Measurements from ENCODE around the gene SEPTIN2. TPM values are rescaled to one million over a fixed set of nuclear protein-coding genes. Genes with fewer than 3 reads are reported as not detected.
"Not testable (repeated sequence)": the region's sequence is repeated elsewhere in the genome, so short reads cannot be mapped to it uniquely, and the experiment has no call there.

SEPTIN2 gene
- total RNA-seq, 1 donor from 2014 or later: 458 TPM

DNA sequence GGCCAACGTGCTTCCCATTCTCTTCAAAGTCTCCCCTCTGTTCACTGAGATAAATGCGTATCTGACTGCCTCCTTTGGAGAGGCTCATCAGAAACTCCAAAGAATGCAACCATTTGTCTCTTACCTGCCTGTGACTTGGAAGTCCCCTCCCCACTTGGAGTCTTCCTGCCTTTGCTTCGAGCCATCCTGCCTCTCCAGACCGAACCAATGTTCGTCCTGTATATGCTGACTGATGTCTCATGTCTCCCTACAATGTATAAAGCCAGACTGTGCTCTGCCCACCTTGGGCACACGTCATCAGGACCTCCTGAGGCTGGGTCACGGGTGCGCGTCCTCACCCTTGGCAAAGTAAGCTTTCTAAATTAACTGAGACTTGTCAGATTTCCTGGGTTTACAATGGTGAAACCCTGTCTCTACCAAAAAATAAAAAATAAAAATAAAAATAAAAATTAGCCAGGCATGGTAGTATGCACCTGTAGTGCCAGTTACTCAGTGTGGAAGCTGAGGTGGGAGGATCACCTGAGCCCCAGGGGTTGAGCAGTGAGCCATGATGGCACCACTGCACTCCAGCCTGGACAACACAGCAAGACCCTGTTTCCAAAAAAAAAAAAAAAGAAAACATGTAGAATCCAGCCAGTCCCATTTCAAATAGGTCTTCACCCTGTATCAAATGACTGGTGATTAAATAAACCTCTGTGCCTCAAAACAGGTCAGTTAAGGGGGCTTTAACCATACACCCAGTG is 29.2 kb upstream of the SEPTIN2 start:
- no peak for DNase-seq (ENCODE audit: extremely low read depth, low read depth, low spot score)

GRCh38 chr2:241288324-241288888 is 27.3 kb upstream of the SEPTIN2 start:
- no peak for DNase-seq (ENCODE audit: extremely low read depth, low read depth, low spot score)

- no peak for DNase-seq (ENCODE audit: extremely low read depth, low read depth, low spot score)
Observed at GRCh38 chr2:241289053-241289452, 26.7 kb upstream of the SEPTIN2 start.

DNA sequence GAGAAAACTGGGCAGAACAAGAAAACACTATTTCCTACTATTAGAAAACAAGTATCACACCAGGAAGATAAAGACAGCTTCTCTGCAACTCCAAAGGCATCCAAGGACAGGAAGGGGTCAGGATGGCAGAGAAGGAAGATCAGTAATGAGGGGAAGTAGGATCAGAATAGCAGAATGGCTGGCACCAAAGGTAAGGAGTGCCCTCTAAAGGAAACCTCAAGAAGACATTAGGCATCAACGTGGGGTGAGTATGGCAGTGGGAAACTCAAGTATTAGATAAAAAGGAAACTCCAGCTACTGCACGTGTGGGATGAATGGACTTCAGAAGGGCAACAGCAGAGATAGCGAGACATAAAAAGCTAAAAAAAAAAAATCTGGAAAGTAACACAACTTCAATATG is 26.1 kb upstream of the SEPTIN2 start:
- no peak for DNase-seq (ENCODE audit: extremely low read depth, low read depth, low spot score)

DNA sequence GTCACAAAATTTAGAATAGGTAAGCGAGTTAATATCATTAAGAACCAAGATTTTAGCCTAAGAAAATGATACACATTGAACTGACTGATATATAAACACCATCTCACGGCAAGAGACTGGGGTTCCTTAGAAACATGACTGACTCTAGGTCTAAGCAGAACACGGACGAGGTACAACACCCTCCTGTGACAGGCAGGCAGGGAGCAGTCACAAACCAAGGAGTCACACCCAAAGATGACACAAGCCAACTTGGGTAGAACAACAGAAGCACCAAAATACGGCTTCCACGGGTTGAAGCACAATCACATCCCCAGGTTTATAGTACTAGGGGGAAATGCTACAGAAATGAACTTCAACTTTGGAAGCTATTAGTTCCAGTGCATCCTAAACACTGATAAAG is 24.6 kb upstream of the SEPTIN2 start:
- DNase-seq (ENCODE audit: extremely low read depth, low read depth, low spot score): no peak

DNA sequence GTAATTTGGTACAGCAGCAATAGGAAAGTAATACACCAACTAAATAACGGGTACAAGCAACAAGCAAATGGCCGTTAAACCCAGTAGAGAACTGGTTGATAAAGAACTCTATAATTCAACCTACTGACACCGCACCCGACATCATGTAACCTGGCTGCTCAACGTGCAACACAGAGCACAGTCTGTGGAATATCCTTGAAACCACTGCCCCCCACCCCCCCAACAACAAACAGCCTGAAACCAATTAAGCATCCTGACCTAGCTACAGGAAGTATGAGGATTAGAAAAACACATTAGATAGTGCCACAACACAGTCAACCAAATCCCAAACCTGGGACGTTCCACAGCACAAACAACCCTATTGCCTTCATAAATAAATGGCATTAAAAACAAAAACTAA is 23.7 kb upstream of the SEPTIN2 start:
- DNase-seq (ENCODE audit: extremely low read depth, low read depth, low spot score): no peak

- not testable (repeated sequence) for DNase-seq (ENCODE audit: extremely low read depth, low read depth, low spot score)
Observed at GRCh38 chr2:241293378-241293797, 22.3 kb upstream of the SEPTIN2 start.

DNA sequence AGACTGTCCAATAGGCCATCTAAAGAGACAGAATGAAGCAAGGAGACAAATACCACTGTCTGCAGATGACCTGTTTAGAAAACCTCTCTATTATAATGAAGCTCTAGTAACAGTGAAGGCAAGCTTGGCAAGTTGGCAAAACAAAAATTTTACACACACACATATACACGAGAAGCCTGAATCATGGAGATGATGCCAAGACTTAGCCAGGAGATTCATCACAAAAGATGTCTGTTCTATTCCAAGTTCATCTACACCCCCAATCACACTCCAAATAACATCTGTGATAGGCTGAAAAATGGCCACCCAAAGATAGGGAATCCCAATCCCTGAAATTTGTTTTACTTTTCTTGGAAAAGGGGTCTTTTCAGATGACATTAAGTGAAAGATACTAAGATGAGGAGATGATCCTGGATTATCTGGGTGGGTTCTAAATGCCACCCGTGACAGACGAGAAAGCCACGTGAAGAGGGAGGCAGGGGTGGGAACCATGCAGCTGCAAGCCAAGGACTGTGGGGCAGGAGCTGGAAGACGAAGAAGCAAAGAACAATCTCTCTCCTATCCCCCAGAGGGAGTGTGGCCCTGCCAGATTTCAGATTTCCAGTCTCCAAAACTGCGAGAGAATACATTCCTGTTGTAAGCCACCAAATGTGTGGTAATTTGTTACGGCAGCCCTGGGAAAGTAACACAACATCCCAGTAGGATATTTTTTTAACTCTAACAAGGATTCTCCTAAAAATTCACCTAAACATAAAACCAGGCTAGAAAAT is 20.2 kb upstream of the SEPTIN2 start:
- no peak for DNase-seq (ENCODE audit: extremely low read depth, low read depth, low spot score)

- DNase-seq (ENCODE audit: extremely low read depth, low read depth, low spot score): no peak
Observed at GRCh38 chr2:241296767-241297166, 19.0 kb upstream of the SEPTIN2 start.

DNA sequence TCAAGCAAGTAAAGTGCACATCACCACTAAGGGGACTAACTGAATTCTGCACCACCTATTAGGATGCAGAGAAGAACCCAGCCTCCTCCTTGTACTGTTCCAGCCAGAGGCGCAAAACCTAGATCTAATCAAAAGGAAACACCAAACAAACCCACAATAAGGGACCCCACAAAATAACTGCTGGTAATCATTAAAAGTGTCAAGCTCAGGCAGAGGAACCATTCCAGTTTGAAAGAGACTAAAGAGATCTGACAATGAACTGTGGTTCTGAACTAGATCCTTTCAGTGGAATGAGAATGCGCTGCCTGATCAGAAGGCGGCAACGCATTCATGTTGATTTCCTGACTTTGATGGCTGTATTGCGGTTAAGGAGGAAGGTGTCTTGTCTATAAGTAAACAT is 17.1 kb upstream of the SEPTIN2 start:
- no peak for DNase-seq (ENCODE audit: extremely low read depth, low read depth, low spot score)

DNA sequence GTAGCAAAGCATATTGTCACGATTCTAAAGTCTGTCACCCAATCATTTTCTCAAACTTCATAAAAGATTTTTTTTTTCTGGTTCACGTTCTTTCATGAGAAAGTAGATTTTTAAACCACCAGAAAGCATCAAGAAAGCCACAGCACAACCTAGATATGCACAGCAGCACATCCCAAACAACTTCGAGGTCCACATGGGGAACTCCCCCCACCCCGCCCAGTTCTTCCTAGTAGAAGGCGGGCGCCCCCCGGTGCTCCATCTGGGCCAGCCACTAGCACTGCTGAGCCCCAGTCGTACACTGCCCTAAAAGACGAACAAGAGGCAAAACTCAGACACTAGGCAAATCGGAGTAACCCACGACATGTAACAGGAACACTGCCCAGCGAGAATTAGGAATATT is 15.7 kb upstream of the SEPTIN2 start:
- no peak for DNase-seq (ENCODE audit: extremely low read depth, low read depth, low spot score)

DNA sequence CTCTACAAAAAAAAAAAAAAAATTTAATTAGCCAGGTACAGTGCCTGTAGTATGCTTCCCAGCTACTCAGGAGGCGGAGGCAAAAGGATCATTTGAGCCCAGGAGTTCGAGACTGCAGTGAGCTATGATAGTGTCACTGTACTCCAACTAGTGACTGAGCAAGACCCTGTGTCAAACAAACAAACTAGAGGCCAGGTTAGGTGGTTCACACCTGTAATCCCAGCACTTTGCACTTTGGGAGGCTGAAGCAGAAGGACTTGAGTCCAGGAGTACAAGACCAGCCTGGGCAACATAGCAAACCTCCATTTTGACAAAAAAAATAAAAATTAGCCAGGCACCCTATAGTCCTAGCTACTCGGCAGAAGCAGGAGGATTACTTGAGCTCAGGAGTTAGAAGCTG is 13.6 kb upstream of the SEPTIN2 start:
- DNase-seq (ENCODE audit: extremely low read depth, low read depth, low spot score): no peak

DNA sequence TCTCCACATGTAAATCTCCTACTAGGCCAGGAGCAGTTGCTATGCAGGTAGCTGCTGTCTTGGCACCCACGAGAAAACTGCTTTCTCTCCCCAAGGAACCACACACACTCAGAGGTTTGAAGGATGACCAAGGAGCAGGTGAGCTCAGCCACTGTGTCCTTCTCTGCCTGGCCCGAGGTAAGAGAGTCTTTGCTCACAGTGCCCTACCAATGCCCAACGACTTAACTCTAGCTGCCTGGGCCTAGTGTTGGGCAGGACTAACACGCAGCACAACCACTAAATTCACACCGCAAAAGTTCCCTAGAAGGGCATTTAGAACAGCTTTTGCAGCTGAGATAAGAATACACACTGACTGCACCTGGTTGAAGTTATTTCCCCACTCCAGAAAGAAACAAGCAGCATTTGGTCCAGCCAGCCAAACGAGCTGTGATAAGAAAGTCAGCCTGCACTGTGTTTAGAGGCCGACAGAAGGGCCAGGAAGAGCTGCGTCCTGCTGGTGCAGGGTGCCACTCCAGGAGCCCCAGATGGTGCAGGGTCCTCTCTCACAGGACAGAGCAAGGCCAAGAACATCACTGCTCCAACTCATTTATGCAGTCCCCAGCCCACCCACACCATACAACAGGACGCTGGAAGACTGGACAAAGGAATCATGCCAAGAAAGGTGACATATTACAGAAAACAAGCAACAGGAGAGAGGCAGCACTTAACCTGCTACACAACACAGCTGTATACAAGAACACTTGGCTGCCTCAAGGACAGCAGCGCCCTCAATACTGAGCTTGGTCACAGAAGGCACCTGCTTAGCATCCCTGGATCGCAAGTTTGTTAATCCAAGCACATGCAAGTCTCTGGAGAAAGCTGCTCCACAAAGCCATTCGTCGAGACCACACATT is 12.7 kb upstream of the SEPTIN2 start:
- DNase-seq (ENCODE audit: extremely low read depth, low read depth, low spot score): no peak

GRCh38 chr2:241304039-241304670 is 11.6 kb upstream of the SEPTIN2 start:
- DNase-seq (ENCODE audit: extremely low read depth, low read depth, low spot score): no peak

DNA sequence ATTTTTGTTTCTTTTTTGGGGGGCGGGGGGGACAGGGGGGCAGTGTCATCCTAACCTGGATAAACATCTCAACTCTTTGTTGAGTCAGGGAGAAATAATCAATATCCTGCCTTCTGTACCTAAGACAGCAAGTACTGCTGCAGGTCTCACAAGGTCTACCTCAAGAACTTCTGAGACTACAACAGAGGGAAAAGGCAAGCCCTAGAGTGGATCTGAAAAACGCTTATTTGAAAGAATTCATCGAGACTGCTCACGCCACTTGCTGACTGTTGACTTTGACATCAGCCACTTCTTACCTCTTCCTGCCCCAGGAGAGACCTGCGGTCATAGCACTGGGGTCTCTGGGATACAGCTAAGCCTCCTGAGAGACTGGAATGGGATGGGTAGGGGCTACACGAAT is 8.7 kb upstream of the SEPTIN2 start:
- no peak for DNase-seq (ENCODE audit: extremely low read depth, low read depth, low spot score)

GRCh38 chr2:241308267-241308666 is 7.5 kb upstream of the SEPTIN2 start:
- no peak for DNase-seq (ENCODE audit: extremely low read depth, low read depth, low spot score)

- no peak for DNase-seq (ENCODE audit: extremely low read depth, low read depth, low spot score)
Observed at GRCh38 chr2:241308832-241309500, 6.8 kb upstream of the SEPTIN2 start.

GRCh38 chr2:241309684-241310117 is 6.0 kb upstream of the SEPTIN2 start:
- DNase-seq (ENCODE audit: extremely low read depth, low read depth, low spot score): no peak

DNA sequence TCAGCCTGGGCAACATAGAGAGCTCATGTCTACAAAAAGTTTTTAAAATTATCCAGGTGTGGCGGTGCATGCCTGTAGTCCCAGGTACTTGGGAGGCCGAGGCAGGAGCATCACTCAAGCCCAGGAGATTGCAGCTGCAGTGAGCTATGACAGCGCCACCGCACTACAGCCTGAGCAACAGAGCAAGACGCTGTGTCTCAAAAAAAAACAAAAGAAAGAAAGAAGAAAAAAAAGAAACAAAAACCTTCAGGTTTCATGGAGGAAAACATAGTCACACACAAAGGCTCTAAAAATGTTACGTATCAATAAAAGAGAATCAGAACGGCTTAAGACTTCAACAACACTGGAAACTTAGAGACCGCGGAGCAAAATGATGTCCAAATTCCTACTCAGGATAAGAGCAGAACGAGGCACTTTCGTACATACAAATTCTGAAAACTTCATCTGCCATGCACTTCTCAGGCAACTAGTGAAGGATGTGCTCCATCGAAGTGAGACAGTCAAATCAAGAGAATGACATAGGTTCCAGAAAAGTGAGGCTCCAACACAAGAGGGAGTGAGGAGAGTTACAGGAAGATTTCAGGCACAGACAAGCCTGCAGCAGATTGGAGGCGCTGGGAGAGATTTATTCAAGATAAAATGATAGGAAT is 4.7 kb upstream of the SEPTIN2 start:
- no peak for DNase-seq (ENCODE audit: extremely low read depth, low read depth, low spot score)

Measured in glomerular endothelial cell (primary cell).